HepG2 (cell line): ENCODE results near the gene TMTC1. TPM values are rescaled to one million over a fixed set of nuclear protein-coding genes. Genes with fewer than 3 reads are reported as not detected.

Experiments
- ATAC-seq: fragments of 200-7000 bp; cut with Tn5 transposase; 3 replicates; pipeline ENCODE4 v1.9.1; 2020; ENCODE audit warnings: mild to moderate bottlenecking, moderate library complexity
- BruUV-seq: library from RNA; stranded (reverse); fragments of 400-500 nt; replicated peaks from 2 replicates; lab custom pipeline; 2021; lab: Mats Ljungman, UMichigan
- CTCF ChIA-PET: fragments of 300-600 bp; formaldehyde crosslinking; extraction: SDS; loops from one replicate; lab custom pipeline; 2021; ENCODE audit warnings: low total read pairs, inconsistent platforms, low intra/inter-chr PET ratio; lab: Yijun Ruan, JAX
- POLR2A ChIA-PET: fragments of 350-600 bp; sonication (Branson Sonifier 250); formaldehyde crosslinking; loops from one replicate; lab custom pipeline; 2020; ENCODE audit warnings: antibody characterized with exemption, inconsistent platforms; lab: Yijun Ruan, JAX
- DNase-seq: peaks from one replicate; pipeline ENCODE4 v3.0.0-alpha.2; 2015; ENCODE audit warnings: low spot score
- FAIRE-seq: peaks from 3 replicates; lab custom pipeline; 2011; peaks lifted over from hg19 to GRCh38; lab: Jason Lieb, UNC
- H2AFZ ChIP-seq: one replicate; pipeline ENCODE4 v1.6.1; 2011; ENCODE audit warnings: low read length, inconsistent platforms
- H3K27ac ChIP-seq: fragments of 300-600 bp; 3 replicates; pipeline ENCODE4 v1.8.0; 2011; ENCODE audit warnings: mixed run types, mild to moderate bottlenecking, mixed read lengths, low read length, inconsistent platforms; ENCODE audit not compliant: insufficient read depth; ENCODE audit errors: extremely low read length
- H3K27me3 ChIP-seq, 2 experiments: fragments of 200-600 bp in 1 of 2; 2 replicates in 1 of 2; 3 replicates in 1 of 2; pipeline versions ENCODE4 v1.6.0 to v1.8.0; 2011; ENCODE audit warnings: low read length in 2 of 2, mild to moderate bottlenecking in 2 of 2, moderate library complexity in 2 of 2, inconsistent platforms in 1 of 2; ENCODE audit not compliant: insufficient read depth in 2 of 2, control insufficient read depth in 1 of 2
- H3K36me3 ChIP-seq, 2 experiments: fragments of 200-600 bp in 1 of 2; replicated peaks in 1 of 2; 2 replicates in 1 of 2; 3 replicates in 1 of 2; pipeline versions ENCODE4 v1.5.1 to v1.8.0; 2011; ENCODE audit warnings: low read length in 2 of 2, inconsistent platforms in 1 of 2; ENCODE audit not compliant: insufficient read depth in 2 of 2, control insufficient read depth in 1 of 2
- H3K4me1 ChIP-seq: 2 replicates; pipeline ENCODE4 v1.5.1; 2012; ENCODE audit warnings: low read length, inconsistent platforms; ENCODE audit not compliant: insufficient read depth
- H3K4me2 ChIP-seq: 2 replicates; pipeline ENCODE4 v1.6.0; 2011; ENCODE audit warnings: low read depth, low read length, inconsistent platforms
- H3K4me3 ChIP-seq, 3 experiments: fragments of 200-600 bp in 1 of 3; sonication (generic), shearing (Covaris generic) in 1 of 3; replicated peaks in 1 of 3; 2 replicates each; pipeline ENCODE4 v1.5.1; 2011 to 2016; ENCODE audit warnings: low read length in 3 of 3, inconsistent platforms in 2 of 3, low read depth in 2 of 3, mild to moderate bottlenecking in 2 of 3, control low read depth in 1 of 3, mixed read lengths in 1 of 3; ENCODE audit not compliant: insufficient read depth in 1 of 3
- H3K79me2 ChIP-seq: one replicate; pipeline ENCODE4 v1.6.1; 2011; ENCODE audit warnings: low read length, inconsistent platforms; ENCODE audit not compliant: insufficient read depth
- H3K9ac ChIP-seq: 2 replicates; pipeline ENCODE4 v1.6.0; 2011; ENCODE audit warnings: mild to moderate bottlenecking, low read depth, low read length, inconsistent platforms; ENCODE audit not compliant: insufficient read depth
- H3K9me3 ChIP-seq: 2 replicates; pipeline ENCODE4 v1.5.1; 2012; ENCODE audit warnings: mild to moderate bottlenecking, low read length
- H4K20me1 ChIP-seq: 2 replicates; pipeline ENCODE4 v1.6.0; 2011; ENCODE audit warnings: inconsistent platforms, mild to moderate bottlenecking, low read length, moderate library complexity; ENCODE audit not compliant: insufficient read depth
- ATF7 ChIP-seq, 2 experiments: fragments of 450-650 bp in 1 of 2; sonication (generic) in 1 of 2; formaldehyde crosslinking in 1 of 2; IDR thresholded peaks; 2 replicates each; pipeline versions ENCODE4 v1.4.0 to v1.6.1; 2016 to 2020; ENCODE audit warnings: antibody characterized with exemption in 1 of 2, mild to moderate bottlenecking in 1 of 2, missing genetic modification reagents in 1 of 2
- JUNB ChIP-seq: sonication (generic); formaldehyde crosslinking; IDR thresholded peaks from 2 replicates; pipeline ENCODE4 v1.8.0; 2022; ENCODE audit warnings: missing genetic modification reagents, mild to moderate bottlenecking, borderline replicate concordance
- MBNL3 ChIP-seq: fragments of 250-450 bp; sonication (Bioruptor Pico); conservative IDR thresholded peaks from 2 replicates; pipeline ENCODE4 v1.8.0; 2022; ENCODE audit warnings: mild to moderate bottlenecking, inconsistent platforms
- SNAI1 ChIP-seq: sonication (generic); formaldehyde crosslinking; IDR thresholded peaks from 2 replicates; pipeline ENCODE4 v1.5.0; 2020; ENCODE audit warnings: mild to moderate bottlenecking, missing genetic modification reagents, borderline replicate concordance
- SNAPC4 ChIP-seq: sonication (generic); formaldehyde crosslinking; IDR thresholded peaks from 2 replicates; pipeline ENCODE4 v1.4.0; 2020; ENCODE audit warnings: mild to moderate bottlenecking, missing genetic modification reagents
- THAP9 ChIP-seq: sonication (generic); formaldehyde crosslinking; IDR thresholded peaks from 2 replicates; pipeline ENCODE4; 2020; ENCODE audit warnings: missing genetic modification reagents, mild to moderate bottlenecking, borderline replicate concordance
- ZBTB7B ChIP-seq: sonication (generic); formaldehyde crosslinking; IDR thresholded peaks from 2 replicates; pipeline ENCODE4 v1.4.0; 2020; ENCODE audit warnings: missing genetic modification reagents
- ZNF644 ChIP-seq: IDR thresholded peaks from 2 replicates; pipeline ENCODE4 v1.6.1; 2016; ENCODE audit warnings: low read depth
- ZNF704 ChIP-seq: sonication (generic); formaldehyde crosslinking; IDR thresholded peaks from 2 replicates; pipeline ENCODE4 v1.8.1; 2023; ENCODE audit warnings: mild to moderate bottlenecking, inconsistent platforms, moderate library complexity, missing genetic modification reagents, borderline replicate concordance
- in situ Hi-C: cut with HindIII; loops from 2 replicates; pipeline ENCODE4 v1.10.0; 2017; ENCODE audit warnings: low pct_unique_long_range_greater_than_20kb; ENCODE audit not compliant: extremely low pct_ligation_motif_present
- intact Hi-C: fragments of 100-400 bp; cut with micrococcal nuclease; formaldehyde crosslinking; loops from one replicate; pipeline ENCODE4 v1.10.0; 2022; ENCODE audit not compliant: unreplicated experiment
- polyA plus RNA-seq, 8 experiments: library from polyadenylated mRNA; depleted of rRNA in 3 of 8; stranded (reverse) in 7 of 8; unstranded in 1 of 8; fragments of >200 nt; fragmentation: Illumina TruSeq in 4 of 8; extraction: Trizol in 4 of 8; gene quantifications; 2 replicates each; pipeline versions ENCODE4 v1.2.1 to v1.2.3, GENCODE V29; 2011 to 2016; ENCODE audit warnings: low read depth in 4 of 8, missing spikeins in 1 of 8, mixed read lengths in 1 of 8; ENCODE audit not compliant: insufficient read depth in 1 of 8
- total RNA-seq, 5 experiments: library from RNA; depleted of rRNA; stranded (reverse); fragments of >200 nt; fragmentation: Illumina TruSeq; extraction: Trizol; gene quantifications; 2 replicates each; pipeline ENCODE4 v1.2.3, GENCODE V29; 2016; ENCODE audit warnings: low read depth in 1 of 5
- TF ChIP-seq, protein P1 (sequence below): sonication (generic); formaldehyde crosslinking; IDR thresholded peaks from 2 replicates; pipeline ENCODE4 v1.4.0; 2020; ENCODE audit warnings: missing genetic modification reagents, mild to moderate bottlenecking, borderline replicate concordance

TMTC1 gene
- total and polyA plus RNA-seq, 2 of the 13 experiments (the other 11 are each of a cell fraction or from before 2014, with no cell fraction given), result 0.69 to 1.8 TPM

- no peaks in the 10 kb centered on the region for H3K9me3 ChIP-seq
- CTCF ChIA-PET, result no interaction called here
- ATAC-seq, result no peak
- FAIRE-seq, result no peak
- no peaks in the 10 kb centered on the region for H4K20me1 ChIP-seq
- POLR2A ChIA-PET, result no interaction called here
- H3K9ac ChIP-seq, result no peak overlapping the region
- in situ Hi-C loops (no loop called here), intact Hi-C loops (loop anchor here (10.0 kb wide), 1 partner anchor 136 kb away; no protein-coding TSS in a partner anchor)
- H2AFZ ChIP-seq, result no peak overlapping the region
- H3K36me3 ChIP-seq, result no peaks in the 10 kb centered on the region
- no peak overlapping the region for H3K27ac ChIP-seq
- 0 out of 2 replicates have a peak, but pooled peaks cover 10% of the 10 kb centered on the region for H3K4me1 ChIP-seq
- no TSS peak for BruUV-seq
- H3K4me3 ChIP-seq, result no peak overlapping the region
- DNase-seq, result no peak
- H3K79me2 ChIP-seq, result no peaks in the 10 kb centered on the region
- peaks cover 0 to 41% of the 10 kb centered on the region in 2 experiments; a peak in 3 of 5 replicates for H3K27me3 ChIP-seq
- no peak overlapping the region for H3K4me2 ChIP-seq
- TF ChIP-seq THAP9 (CRISPR knock-in tag), result no peak
- no peak for TF ChIP-seq ATF7 (IDR thresholded peaks at IDR 0.05)
- TF ChIP-seq ATF7 (CRISPR knock-in tag; IDR thresholded peaks at IDR 0.05), result no peak
- no peak for TF ChIP-seq ZBTB7B (CRISPR knock-in tag)
- TF ChIP-seq SNAI1 (CRISPR knock-in tag), result no peak
- TF ChIP-seq ZNF704 (CRISPR knock-in tag), result no peak
- no peak for TF ChIP-seq MBNL3
- TF ChIP-seq, protein P1, sequence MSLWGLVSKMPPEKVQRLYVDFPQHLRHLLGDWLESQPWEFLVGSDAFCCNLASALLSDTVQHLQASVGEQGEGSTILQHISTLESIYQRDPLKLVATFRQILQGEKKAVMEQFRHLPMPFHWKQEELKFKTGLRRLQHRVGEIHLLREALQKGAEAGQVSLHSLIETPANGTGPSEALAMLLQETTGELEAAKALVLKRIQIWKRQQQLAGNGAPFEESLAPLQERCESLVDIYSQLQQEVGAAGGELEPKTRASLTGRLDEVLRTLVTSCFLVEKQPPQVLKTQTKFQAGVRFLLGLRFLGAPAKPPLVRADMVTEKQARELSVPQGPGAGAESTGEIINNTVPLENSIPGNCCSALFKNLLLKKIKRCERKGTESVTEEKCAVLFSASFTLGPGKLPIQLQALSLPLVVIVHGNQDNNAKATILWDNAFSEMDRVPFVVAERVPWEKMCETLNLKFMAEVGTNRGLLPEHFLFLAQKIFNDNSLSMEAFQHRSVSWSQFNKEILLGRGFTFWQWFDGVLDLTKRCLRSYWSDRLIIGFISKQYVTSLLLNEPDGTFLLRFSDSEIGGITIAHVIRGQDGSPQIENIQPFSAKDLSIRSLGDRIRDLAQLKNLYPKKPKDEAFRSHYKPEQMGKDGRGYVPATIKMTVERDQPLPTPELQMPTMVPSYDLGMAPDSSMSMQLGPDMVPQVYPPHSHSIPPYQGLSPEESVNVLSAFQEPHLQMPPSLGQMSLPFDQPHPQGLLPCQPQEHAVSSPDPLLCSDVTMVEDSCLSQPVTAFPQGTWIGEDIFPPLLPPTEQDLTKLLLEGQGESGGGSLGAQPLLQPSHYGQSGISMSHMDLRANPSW, result no peak
- TF ChIP-seq JUNB (CRISPR knock-in tag), result no peak
- no peak for TF ChIP-seq ZNF644
- no peak for TF ChIP-seq SNAPC4 (CRISPR knock-in tag)
These were observed 2.6 kb downstream of the TMTC1 start for GRCh38 chr12:29781188-29781587.
